HepG2 (cell line): ENCODE measurements around the gene NUBPL. TPM values are rescaled to one million over a fixed set of nuclear protein-coding genes. Genes with fewer than 3 reads are reported as not detected.
A peak's percentile ranks its signal among the peaks of the same experiment; 100 is the strongest.

Experiments used
- ATAC-seq: fragments of 200-7000 bp; cut with Tn5 transposase; 3 replicates; pipeline ENCODE4 v1.9.1; 2020; ENCODE audit warnings: mild to moderate bottlenecking, moderate library complexity
- BruUV-seq: library from RNA; stranded (reverse); fragments of 400-500 nt; replicated peaks from 2 replicates; lab custom pipeline; 2021; lab: Mats Ljungman, UMichigan
- CTCF ChIA-PET: fragments of 300-600 bp; formaldehyde crosslinking; extraction: SDS; loops from one replicate; lab custom pipeline; 2021; ENCODE audit warnings: low total read pairs, inconsistent platforms, low intra/inter-chr PET ratio; lab: Yijun Ruan, JAX
- POLR2A ChIA-PET: fragments of 350-600 bp; sonication (Branson Sonifier 250); formaldehyde crosslinking; loops from one replicate; lab custom pipeline; 2020; ENCODE audit warnings: antibody characterized with exemption, inconsistent platforms; lab: Yijun Ruan, JAX
- DNase-seq: peaks from one replicate; pipeline ENCODE4 v3.0.0-alpha.2; 2015; ENCODE audit warnings: low spot score
- FAIRE-seq: peaks from 3 replicates; lab custom pipeline; 2011; peaks lifted over from hg19 to GRCh38; lab: Jason Lieb, UNC
- H2AFZ ChIP-seq: one replicate; pipeline ENCODE4 v1.6.1; 2011; ENCODE audit warnings: low read length, inconsistent platforms
- H3K27ac ChIP-seq: fragments of 300-600 bp; 3 replicates; pipeline ENCODE4 v1.8.0; 2011; ENCODE audit warnings: mixed run types, mild to moderate bottlenecking, mixed read lengths, low read length, inconsistent platforms; ENCODE audit not compliant: insufficient read depth; ENCODE audit errors: extremely low read length
- H3K27me3 ChIP-seq, 2 experiments: fragments of 200-600 bp in 1 of 2; 2 replicates in 1 of 2; 3 replicates in 1 of 2; pipeline versions ENCODE4 v1.6.0 to v1.8.0; 2011; ENCODE audit warnings: low read length in 2 of 2, mild to moderate bottlenecking in 2 of 2, moderate library complexity in 2 of 2, inconsistent platforms in 1 of 2; ENCODE audit not compliant: insufficient read depth in 2 of 2, control insufficient read depth in 1 of 2
- H3K36me3 ChIP-seq, 2 experiments: fragments of 200-600 bp in 1 of 2; replicated peaks in 1 of 2; 2 replicates in 1 of 2; 3 replicates in 1 of 2; pipeline versions ENCODE4 v1.5.1 to v1.8.0; 2011; ENCODE audit warnings: low read length in 2 of 2, inconsistent platforms in 1 of 2; ENCODE audit not compliant: insufficient read depth in 2 of 2, control insufficient read depth in 1 of 2
- H3K4me1 ChIP-seq: 2 replicates; pipeline ENCODE4 v1.5.1; 2012; ENCODE audit warnings: low read length, inconsistent platforms; ENCODE audit not compliant: insufficient read depth
- H3K4me2 ChIP-seq: 2 replicates; pipeline ENCODE4 v1.6.0; 2011; ENCODE audit warnings: low read depth, low read length, inconsistent platforms
- H3K4me3 ChIP-seq, 3 experiments: fragments of 200-600 bp in 1 of 3; sonication (generic), shearing (Covaris generic) in 1 of 3; replicated peaks in 1 of 3; 2 replicates each; pipeline ENCODE4 v1.5.1; 2011 to 2016; ENCODE audit warnings: low read length in 3 of 3, inconsistent platforms in 2 of 3, low read depth in 2 of 3, mild to moderate bottlenecking in 2 of 3, control low read depth in 1 of 3, mixed read lengths in 1 of 3; ENCODE audit not compliant: insufficient read depth in 1 of 3
- H3K79me2 ChIP-seq: one replicate; pipeline ENCODE4 v1.6.1; 2011; ENCODE audit warnings: low read length, inconsistent platforms; ENCODE audit not compliant: insufficient read depth
- H3K9ac ChIP-seq: 2 replicates; pipeline ENCODE4 v1.6.0; 2011; ENCODE audit warnings: mild to moderate bottlenecking, low read depth, low read length, inconsistent platforms; ENCODE audit not compliant: insufficient read depth
- H3K9me3 ChIP-seq: 2 replicates; pipeline ENCODE4 v1.5.1; 2012; ENCODE audit warnings: mild to moderate bottlenecking, low read length
- H4K20me1 ChIP-seq: 2 replicates; pipeline ENCODE4 v1.6.0; 2011; ENCODE audit warnings: inconsistent platforms, mild to moderate bottlenecking, low read length, moderate library complexity; ENCODE audit not compliant: insufficient read depth
- ARID5B ChIP-seq: IDR thresholded peaks from 2 replicates; pipeline ENCODE4 v1.4.0; 2020; ENCODE audit warnings: mild to moderate bottlenecking, missing genetic modification reagents
- CEBPG ChIP-seq: IDR thresholded peaks from 2 replicates; pipeline ENCODE4 v1.6.1; 2016
- GATAD2A ChIP-seq: IDR thresholded peaks from 2 replicates; pipeline ENCODE4 v1.6.1; 2016
- GTF3A ChIP-seq: sonication (generic); formaldehyde crosslinking; conservative IDR thresholded peaks from 2 replicates; pipeline ENCODE4 v1.4.0; 2020; ENCODE audit warnings: mild to moderate bottlenecking, missing genetic modification reagents
- HNF4G ChIP-seq, 2 experiments: sonication (generic) in 1 of 2; formaldehyde crosslinking in 1 of 2; IDR thresholded peaks; 2 replicates each; pipeline versions ENCODE4 v1.4.0 to v1.6.1; 2011 to 2020; ENCODE audit warnings: borderline replicate concordance in 2 of 2, low read depth in 2 of 2, mild to moderate bottlenecking in 2 of 2, low read length in 1 of 2, missing genetic modification reagents in 1 of 2, moderate library complexity in 1 of 2
- KDM1A ChIP-seq: IDR thresholded peaks from 2 replicates; pipeline ENCODE4 v1.6.1; 2016; ENCODE audit warnings: missing compliant biosample characterization
- PBX3 ChIP-seq: sonication (generic); formaldehyde crosslinking; IDR thresholded peaks from 2 replicates; pipeline ENCODE4 v1.8.1; 2023; ENCODE audit warnings: missing genetic modification reagents, inconsistent platforms, borderline replicate concordance
- PRDM4 ChIP-seq: sonication (generic); formaldehyde crosslinking; IDR thresholded peaks from 2 replicates; pipeline ENCODE4 v1.9.0; 2021; ENCODE audit warnings: missing genetic modification reagents, borderline replicate concordance
- SNAPC4 ChIP-seq: sonication (generic); formaldehyde crosslinking; IDR thresholded peaks from 2 replicates; pipeline ENCODE4 v1.4.0; 2020; ENCODE audit warnings: mild to moderate bottlenecking, missing genetic modification reagents
- WGBS: methylation state at CpG from one replicate; pipeline ENCODE4 v1.1.6; 2017; ENCODE audit warnings: low lambda C conversion rate; 5-methylcytosine and 5-hydroxymethylcytosine counted together
- in situ Hi-C: cut with HindIII; loops from 2 replicates; pipeline ENCODE4 v1.10.0; 2017; ENCODE audit warnings: low pct_unique_long_range_greater_than_20kb; ENCODE audit not compliant: extremely low pct_ligation_motif_present
- intact Hi-C: fragments of 100-400 bp; cut with micrococcal nuclease; formaldehyde crosslinking; loops from one replicate; pipeline ENCODE4 v1.10.0; 2022; ENCODE audit not compliant: unreplicated experiment
- polyA plus RNA-seq, 8 experiments: library from polyadenylated mRNA; depleted of rRNA in 3 of 8; stranded (reverse) in 7 of 8; unstranded in 1 of 8; fragments of >200 nt; fragmentation: Illumina TruSeq in 4 of 8; extraction: Trizol in 4 of 8; gene quantifications; 2 replicates each; pipeline versions ENCODE4 v1.2.1 to v1.2.3, GENCODE V29; 2011 to 2016; ENCODE audit warnings: low read depth in 4 of 8, missing spikeins in 1 of 8, mixed read lengths in 1 of 8; ENCODE audit not compliant: insufficient read depth in 1 of 8
- total RNA-seq, 5 experiments: library from RNA; depleted of rRNA; stranded (reverse); fragments of >200 nt; fragmentation: Illumina TruSeq; extraction: Trizol; gene quantifications; 2 replicates each; pipeline ENCODE4 v1.2.3, GENCODE V29; 2016; ENCODE audit warnings: low read depth in 1 of 5

NUBPL gene
- total and polyA plus RNA-seq, 2 of the 13 experiments (the other 11 are each of a cell fraction or from before 2014, with no cell fraction given) = 21.3 to 44.1 TPM

GRCh38 chr14:31580234-31580633 is 19.0 kb downstream of the NUBPL start:
- no peak overlapping the region for H2AFZ ChIP-seq
- ChIA-PET POLR2A (interaction anchor here (0.5 kb wide), 1 partner anchor 280 kb away, joined by 7 read pairs; no protein-coding TSS in a partner anchor), CTCF (no interaction called here)
- peaks cover 10% of the 10 kb centered on the region for H3K4me1 ChIP-seq
- H3K79me2 ChIP-seq = no peaks in the 10 kb centered on the region
- H3K9ac ChIP-seq = no peak overlapping the region
- no peaks in the 10 kb centered on the region for H4K20me1 ChIP-seq
- ATAC-seq (peak; percentile 93), DNase-seq (peak; percentile 63), FAIRE-seq (no peak)
- no peak overlapping the region for H3K27ac ChIP-seq
- BruUV-seq = no TSS peak
- H3K27me3 ChIP-seq = no peaks in the 10 kb centered on the region
- H3K4me3 ChIP-seq = no peak overlapping the region
- H3K4me2 ChIP-seq = no peak overlapping the region
- no peaks in the 10 kb centered on the region for H3K9me3 ChIP-seq
- intact Hi-C loops (no loop called here), in situ Hi-C loops (no loop called here)
- peaks cover 8 to 16% of the 10 kb centered on the region in 2 experiments; a peak in 4 of 5 replicates for H3K36me3 ChIP-seq
- WGBS = 64% methylated on average over 3 of the region's 3 CpGs
- TF ChIP-seq CEBPG (peak; percentile 60), GATAD2A (CRISPR knock-in tag) (peak; percentile 37; the same call in 1 of the 2 replicates), ARID5B (CRISPR knock-in tag) (peak; percentile 50; the same call in 1 of the 2 replicates), HNF4G (IDR thresholded peaks at IDR 0.05; ENCODE audit: borderline replicate concordance, low read depth, low read length) (peak; percentile 69), HNF4G (CRISPR knock-in tag; IDR thresholded peaks at IDR 0.05; ENCODE audit: borderline replicate concordance, low read depth) (no peak), SNAPC4 (CRISPR knock-in tag) (no peak), KDM1A (peak; percentile 27; the same call in 1 of the 2 replicates), GTF3A (CRISPR knock-in tag) (no peak), PRDM4 (CRISPR knock-in tag) (no peak), PBX3 (CRISPR knock-in tag) (0 out of 2 replicates have a peak, but pooled peaks have one; percentile 0)
